ENCODE measurements around the gene ATP12A. TPM values are rescaled to one million over a fixed set of nuclear protein-coding genes. Genes with fewer than 3 reads are reported as not detected.

ATP12A gene
- total and polyA plus RNA-seq, 2 donors (not counting 1 experiment from before 2014, with no cell fraction given) = not detected

DNA sequence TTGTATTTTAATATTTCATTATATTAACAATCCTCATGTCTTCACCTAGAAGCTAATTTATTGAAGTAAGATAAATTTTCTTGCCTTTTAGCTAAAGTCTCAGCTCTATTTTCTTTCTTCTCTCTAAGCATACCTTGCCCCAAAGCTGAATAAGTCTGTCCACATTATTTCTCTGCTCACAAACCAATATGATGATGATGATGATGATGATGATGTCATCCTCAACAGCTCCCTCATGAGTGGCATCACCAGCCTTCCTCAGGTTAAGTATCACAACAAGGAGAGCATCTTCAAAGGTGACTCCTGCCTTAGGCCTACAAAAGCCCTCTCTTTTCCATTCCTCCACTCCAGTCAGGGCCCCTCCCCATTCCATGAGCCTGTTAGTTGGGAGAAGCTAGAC lies 31.9 kb upstream of the ATP12A start:
- Histone ChIP-seq H3K9me3 (ENCODE audit: control insufficient read depth, insufficient read depth, low read depth, low read length) (no peaks in the 10 kb centered on the region), H3K27me3 (ENCODE audit: control insufficient read depth, insufficient read depth, low read length) (no peaks in the 10 kb centered on the region), H3K4me2 (ENCODE audit: extremely low read depth, insufficient read depth, low read length) (no peak overlapping the region), H3K4me3 (replicated peaks in 1 of 4; ENCODE audit: control extremely low read depth in 1 of 4, insufficient read depth in 1 of 4, low read depth in 3 of 4, low read length in 4 of 4) (no peak overlapping the region), H4K20me1 (ENCODE audit: control insufficient read depth, extremely low read depth, insufficient read depth, low read length) (no peaks in the 10 kb centered on the region), H2AFZ (ENCODE audit: low read length) (no peak overlapping the region), H3K4me1 (ENCODE audit: control insufficient read depth, extremely low read depth, insufficient read depth, low read length) (no peaks in the 10 kb centered on the region), H3K9ac (ENCODE audit: insufficient read depth, low read length) (no peak overlapping the region), H3K27ac (ENCODE audit: insufficient read depth, low read length) (no peak overlapping the region), H3K36me3 (ENCODE audit: control insufficient read depth, insufficient read depth, low read length) (no peaks in the 10 kb centered on the region), H3K79me2 (ENCODE audit: control insufficient read depth, insufficient read depth, low read length) (no peaks in the 10 kb centered on the region)
- DNase-seq (ENCODE audit: low read depth in 2 of 2) = no peak
- TF ChIP-seq, protein P1, sequence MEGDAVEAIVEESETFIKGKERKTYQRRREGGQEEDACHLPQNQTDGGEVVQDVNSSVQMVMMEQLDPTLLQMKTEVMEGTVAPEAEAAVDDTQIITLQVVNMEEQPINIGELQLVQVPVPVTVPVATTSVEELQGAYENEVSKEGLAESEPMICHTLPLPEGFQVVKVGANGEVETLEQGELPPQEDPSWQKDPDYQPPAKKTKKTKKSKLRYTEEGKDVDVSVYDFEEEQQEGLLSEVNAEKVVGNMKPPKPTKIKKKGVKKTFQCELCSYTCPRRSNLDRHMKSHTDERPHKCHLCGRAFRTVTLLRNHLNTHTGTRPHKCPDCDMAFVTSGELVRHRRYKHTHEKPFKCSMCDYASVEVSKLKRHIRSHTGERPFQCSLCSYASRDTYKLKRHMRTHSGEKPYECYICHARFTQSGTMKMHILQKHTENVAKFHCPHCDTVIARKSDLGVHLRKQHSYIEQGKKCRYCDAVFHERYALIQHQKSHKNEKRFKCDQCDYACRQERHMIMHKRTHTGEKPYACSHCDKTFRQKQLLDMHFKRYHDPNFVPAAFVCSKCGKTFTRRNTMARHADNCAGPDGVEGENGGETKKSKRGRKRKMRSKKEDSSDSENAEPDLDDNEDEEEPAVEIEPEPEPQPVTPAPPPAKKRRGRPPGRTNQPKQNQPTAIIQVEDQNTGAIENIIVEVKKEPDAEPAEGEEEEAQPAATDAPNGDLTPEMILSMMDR (conservative IDR thresholded peaks at IDR 0.05 in 1 of 2, IDR thresholded peaks at IDR 0.05 in 1 of 2; ENCODE audit: low read depth in 1 of 2, low read length in 2 of 2) = no peak
- no peak for TF ChIP-seq EZH2 (IDR thresholded peaks at IDR 0.05; ENCODE audit: low read length, missing control alignments)

DNA sequence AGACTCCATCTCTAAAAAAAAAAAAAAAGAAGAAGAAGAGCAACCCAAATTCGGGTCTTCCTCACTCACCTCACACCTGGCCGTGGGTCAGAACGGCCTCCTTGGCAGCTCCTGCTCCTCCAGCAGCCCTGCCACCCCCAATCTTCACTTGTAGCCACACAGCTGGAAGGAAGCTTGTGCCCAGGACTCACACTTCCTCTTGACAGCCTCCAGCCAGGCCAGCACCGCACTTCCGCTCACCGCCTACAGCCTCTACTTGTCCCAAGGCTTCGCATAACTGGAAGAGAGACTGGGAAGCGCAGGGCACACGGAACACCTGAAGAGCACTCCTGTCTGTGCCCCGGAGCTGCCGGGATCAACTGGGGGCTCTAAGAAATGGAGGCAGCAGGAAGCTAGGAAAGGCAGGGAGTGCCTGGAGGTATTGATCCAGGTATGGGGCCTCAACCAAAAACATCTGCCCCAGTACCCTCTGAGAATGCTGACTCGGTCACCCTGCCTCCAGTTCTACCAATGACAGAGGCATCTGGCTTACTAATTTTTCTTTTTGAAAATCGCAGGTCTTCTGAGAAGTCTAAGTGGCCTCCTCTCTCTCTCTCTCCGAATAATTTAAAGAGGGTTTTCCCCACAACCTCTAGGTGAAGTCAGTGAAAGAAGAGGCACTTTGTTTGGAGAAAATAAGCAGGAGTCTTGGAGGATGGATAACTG lies 31.1 kb upstream of the ATP12A start:
- Histone ChIP-seq H4K20me1 (ENCODE audit: control insufficient read depth, extremely low read depth, insufficient read depth, low read length) (no peaks in the 10 kb centered on the region), H3K4me3 (replicated peaks in 1 of 4; ENCODE audit: control extremely low read depth in 1 of 4, insufficient read depth in 1 of 4, low read depth in 3 of 4, low read length in 4 of 4) (no peak overlapping the region), H3K9ac (ENCODE audit: insufficient read depth, low read length) (no peak overlapping the region), H3K27ac (ENCODE audit: insufficient read depth, low read length) (no peak overlapping the region), H2AFZ (ENCODE audit: low read length) (no peak overlapping the region), H3K4me1 (ENCODE audit: control insufficient read depth, extremely low read depth, insufficient read depth, low read length) (no peaks in the 10 kb centered on the region), H3K79me2 (ENCODE audit: control insufficient read depth, insufficient read depth, low read length) (no peaks in the 10 kb centered on the region), H3K4me2 (ENCODE audit: extremely low read depth, insufficient read depth, low read length) (no peak overlapping the region), H3K27me3 (ENCODE audit: control insufficient read depth, insufficient read depth, low read length) (no peaks in the 10 kb centered on the region), H3K9me3 (ENCODE audit: control insufficient read depth, insufficient read depth, low read depth, low read length) (no peaks in the 10 kb centered on the region), H3K36me3 (ENCODE audit: control insufficient read depth, insufficient read depth, low read length) (no peaks in the 10 kb centered on the region)
- DNase-seq (ENCODE audit: low read depth in 2 of 2) = no peak
- TF ChIP-seq, protein P1 (conservative IDR thresholded peaks at IDR 0.05 in 1 of 2, IDR thresholded peaks at IDR 0.05 in 1 of 2; ENCODE audit: low read depth in 1 of 2, low read length in 2 of 2) = no peak
- no peak for TF ChIP-seq EZH2 (IDR thresholded peaks at IDR 0.05; ENCODE audit: low read length, missing control alignments)

DNA sequence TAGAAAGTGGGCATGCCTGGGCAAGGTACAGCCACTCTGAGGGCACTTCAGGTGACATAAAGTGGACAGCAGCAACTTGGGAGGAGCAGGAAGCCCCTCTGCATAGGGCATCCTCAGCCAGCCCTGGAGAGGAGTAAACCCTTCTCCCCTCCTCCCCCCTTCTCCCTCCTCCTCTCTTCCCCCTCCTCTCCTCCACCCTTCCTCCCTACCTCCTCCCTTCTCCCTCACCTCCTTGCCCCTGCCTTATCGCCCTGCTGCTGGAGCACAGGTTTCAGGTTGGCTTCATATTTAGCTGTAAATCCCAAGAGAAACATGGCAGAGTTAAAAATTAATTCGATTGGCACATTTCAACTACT lies 30.5 kb upstream of the ATP12A start:
- no peak overlapping the region for H2AFZ ChIP-seq (ENCODE audit: low read length)
- no peaks in the 10 kb centered on the region for H3K27me3 ChIP-seq (ENCODE audit: control insufficient read depth, insufficient read depth, low read length)
- H4K20me1 ChIP-seq (ENCODE audit: control insufficient read depth, extremely low read depth, insufficient read depth, low read length) = no peaks in the 10 kb centered on the region
- no peak for DNase-seq (ENCODE audit: low read depth in 2 of 2)
- no peaks in the 10 kb centered on the region for H3K4me1 ChIP-seq (ENCODE audit: control insufficient read depth, extremely low read depth, insufficient read depth, low read length)
- H3K4me2 ChIP-seq (ENCODE audit: extremely low read depth, insufficient read depth, low read length) = no peak overlapping the region
- H3K9ac ChIP-seq (ENCODE audit: insufficient read depth, low read length) = no peak overlapping the region
- H3K36me3 ChIP-seq (ENCODE audit: control insufficient read depth, insufficient read depth, low read length) = no peaks in the 10 kb centered on the region
- H3K27ac ChIP-seq (ENCODE audit: insufficient read depth, low read length) = no peak overlapping the region
- H3K4me3 ChIP-seq (replicated peaks in 1 of 4; ENCODE audit: control extremely low read depth in 1 of 4, insufficient read depth in 1 of 4, low read depth in 3 of 4, low read length in 4 of 4) = no peak overlapping the region
- no peaks in the 10 kb centered on the region for H3K79me2 ChIP-seq (ENCODE audit: control insufficient read depth, insufficient read depth, low read length)
- TF ChIP-seq, protein P1 (conservative IDR thresholded peaks at IDR 0.05 in 1 of 2, IDR thresholded peaks at IDR 0.05 in 1 of 2; ENCODE audit: low read depth in 1 of 2, low read length in 2 of 2) = no peak
- no peak for TF ChIP-seq EZH2 (IDR thresholded peaks at IDR 0.05; ENCODE audit: low read length, missing control alignments)
- no peaks in the 10 kb centered on the region for H3K9me3 ChIP-seq (ENCODE audit: control insufficient read depth, insufficient read depth, low read depth, low read length)

All from fibroblast of lung (primary cell).